NCI-H2107 treated with DMSO at 0.1 percent for 48 hours (cell line): Measurements from ENCODE around the gene RBCK1.
"Not testable (repeated sequence)": the region's sequence is repeated elsewhere in the genome, so short reads cannot be mapped to it uniquely, and the experiment has no call there.

Experiments used
- DNase-seq: peaks from one replicate; lab custom pipeline; 2025; ENCODE audit not compliant: unreplicated experiment; lab: John Stamatoyannopoulos, UW

The RBCK1 gene

DNA sequence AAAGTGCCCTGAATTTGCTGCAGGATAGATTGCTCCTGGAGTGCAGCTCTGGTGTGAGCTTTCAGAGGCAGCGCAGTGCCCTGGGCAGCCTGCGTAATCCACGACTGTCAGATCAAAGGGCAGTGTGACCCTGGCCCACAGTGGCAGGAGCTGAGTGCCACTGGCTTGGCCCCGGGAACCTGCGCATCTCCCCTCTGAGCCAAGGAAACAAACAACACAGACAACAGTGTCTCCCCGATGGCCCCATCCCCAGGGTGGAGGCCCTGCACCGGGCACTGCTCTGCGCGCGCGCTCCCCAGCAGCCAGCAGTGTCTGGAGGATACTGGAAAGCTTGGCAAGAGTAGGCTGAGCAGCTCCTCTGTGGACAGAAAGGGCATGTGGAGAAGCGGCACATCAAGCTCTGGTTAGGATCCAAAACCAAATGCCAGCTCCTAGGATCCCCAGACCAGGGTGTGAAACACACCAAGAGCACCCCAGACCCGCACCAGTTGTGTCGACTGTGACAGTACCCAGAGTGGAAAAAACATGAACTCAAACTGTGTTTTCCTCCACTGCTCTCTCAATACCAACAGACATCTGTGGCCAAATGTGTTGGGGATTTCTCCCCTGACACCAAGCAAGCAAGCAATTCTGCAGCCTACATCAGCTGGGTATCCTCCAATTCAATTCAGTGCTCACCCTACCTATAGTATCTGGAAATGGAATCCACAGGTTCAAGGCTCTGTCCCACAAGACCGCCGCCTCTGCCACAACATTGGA is 26.7 kb downstream of the RBCK1 start:
- no peak for DNase-seq

DNA sequence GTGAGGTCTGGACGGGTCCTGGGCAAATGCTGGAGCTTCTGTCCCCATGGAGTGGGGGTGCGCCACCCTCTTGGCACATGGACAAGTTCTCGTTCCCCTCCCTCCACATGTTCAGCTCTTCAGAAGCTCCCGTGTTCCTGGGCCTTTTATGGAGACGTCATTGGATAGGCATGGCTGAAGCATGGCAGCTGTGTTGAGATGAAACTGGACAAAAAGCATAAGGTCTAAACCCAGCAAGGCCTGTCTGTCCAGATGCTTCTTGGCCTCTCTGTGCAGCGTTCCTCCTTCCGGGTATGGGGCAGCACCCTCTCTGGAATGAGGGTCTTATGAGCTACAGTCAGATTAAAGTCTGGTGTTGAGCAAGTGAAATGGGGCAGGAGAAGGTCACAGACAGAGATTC is 27.5 kb downstream of the RBCK1 start:
- no peak for DNase-seq

DNA sequence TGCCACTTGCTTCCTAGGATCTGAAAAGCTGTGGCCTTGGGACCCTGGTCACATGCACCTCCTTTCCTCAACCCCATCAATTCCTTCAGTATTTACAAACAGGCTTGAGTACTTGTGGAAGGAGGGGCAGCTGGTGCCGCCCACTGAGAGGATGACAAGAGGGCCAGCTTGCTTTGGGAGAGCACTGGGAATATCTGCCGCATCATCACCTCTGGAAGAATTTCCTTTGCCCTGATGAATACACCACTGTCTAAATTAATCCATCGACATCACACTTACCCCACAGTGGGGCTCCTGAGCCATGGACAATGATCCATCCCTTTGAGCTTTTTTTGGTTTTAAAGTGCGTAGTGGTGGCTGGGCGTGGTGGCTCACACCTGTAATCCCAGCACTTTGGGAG is 28.4 kb downstream of the RBCK1 start:
- DNase-seq, result no peak

DNA sequence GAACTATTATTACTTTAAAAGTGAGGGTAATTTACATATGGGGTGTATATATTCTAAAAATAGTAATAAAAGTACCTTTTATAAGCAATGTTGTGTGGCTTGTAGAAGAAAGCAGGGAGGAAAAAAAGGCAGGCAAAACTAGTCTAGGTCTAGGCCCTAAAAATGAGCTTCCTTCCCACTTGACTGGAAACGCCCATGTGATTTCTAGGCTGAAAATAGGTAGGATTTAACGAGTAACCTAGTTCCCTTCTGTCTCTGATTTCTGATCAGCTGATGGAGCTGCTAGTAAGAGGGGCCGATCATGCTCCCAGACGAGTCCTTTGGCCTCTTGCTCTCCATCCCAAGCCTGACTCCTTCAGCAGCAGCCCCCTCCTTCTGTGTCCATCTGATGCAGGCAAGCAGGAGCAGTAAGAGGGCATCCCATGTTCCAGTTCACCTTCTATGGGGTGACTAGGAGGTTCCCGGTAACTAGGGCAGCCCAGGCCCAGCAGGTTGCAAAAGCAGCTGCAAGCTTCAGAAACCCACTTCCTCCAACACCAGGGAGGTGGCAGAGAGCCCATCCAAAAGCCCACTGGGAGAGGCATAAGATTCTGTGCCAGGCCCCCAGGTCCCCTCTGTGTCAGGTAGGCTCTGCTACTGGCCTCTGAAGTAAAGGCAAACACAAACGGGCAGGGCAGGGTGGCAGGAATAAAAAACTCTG is 29.8 kb downstream of the RBCK1 start:
- no peak for DNase-seq

DNA sequence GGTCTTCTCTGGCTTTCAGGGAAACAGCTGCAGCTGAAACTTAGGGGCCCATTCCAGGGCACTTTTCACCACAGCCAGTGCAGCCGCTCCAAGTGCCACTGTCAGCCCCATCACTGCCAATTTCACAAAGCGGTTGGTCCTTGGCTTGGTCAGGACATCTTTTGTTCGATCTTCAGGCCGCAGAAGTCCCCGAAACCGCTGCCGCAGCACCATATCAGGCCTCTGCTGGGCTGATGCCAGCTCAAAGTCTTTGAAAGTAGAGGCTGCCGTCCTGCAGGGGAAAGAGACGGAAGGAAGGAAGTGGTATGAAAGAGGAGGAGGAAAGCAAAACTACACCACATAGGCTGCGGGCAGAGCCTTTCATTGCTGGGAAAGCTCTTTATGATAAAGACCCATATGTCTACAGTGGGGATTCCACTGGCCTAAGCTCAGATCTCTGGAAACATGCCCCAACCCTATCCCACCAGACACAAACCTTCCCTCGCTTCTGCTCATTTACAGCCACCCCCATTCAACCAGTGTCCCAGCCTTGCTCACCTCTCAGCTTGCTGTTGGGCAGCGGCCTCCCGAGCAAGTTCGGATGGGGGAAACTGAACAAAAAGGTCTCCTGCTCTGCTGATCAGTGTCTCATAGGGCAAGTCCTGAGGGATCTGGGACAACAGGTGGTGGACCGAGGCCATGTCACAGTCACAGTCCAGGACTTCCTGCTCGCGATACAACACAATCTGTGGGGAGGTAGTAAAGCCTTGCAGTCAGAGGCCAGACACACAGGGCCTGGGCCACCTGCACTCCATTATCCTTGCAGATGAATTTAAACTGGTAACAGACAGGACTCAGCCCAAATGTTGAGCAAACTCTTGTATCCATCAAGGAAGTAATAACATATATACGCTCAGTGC is 30.7 kb downstream of the RBCK1 start:
- DNase-seq, result no peak

DNA sequence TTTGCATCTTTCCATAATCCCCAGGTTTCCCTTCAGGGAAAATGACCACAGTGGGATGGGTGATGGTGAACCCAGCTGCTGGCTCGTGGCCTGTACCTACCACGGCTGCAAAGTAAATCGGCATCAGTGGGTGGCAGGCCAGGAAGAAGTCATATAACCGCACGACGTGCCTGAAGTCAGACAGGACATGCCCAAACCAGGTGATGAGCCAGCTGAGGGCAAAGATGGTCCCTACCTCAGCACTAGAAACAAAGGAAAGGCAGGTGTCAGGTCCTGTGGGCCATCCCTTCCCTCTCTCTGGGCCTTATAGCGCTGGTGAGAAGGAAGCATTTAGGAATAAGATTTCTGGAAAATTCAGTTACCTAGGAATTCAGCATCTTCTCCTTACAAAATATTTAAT is 32.0 kb downstream of the RBCK1 start:
- no peak for DNase-seq

DNA sequence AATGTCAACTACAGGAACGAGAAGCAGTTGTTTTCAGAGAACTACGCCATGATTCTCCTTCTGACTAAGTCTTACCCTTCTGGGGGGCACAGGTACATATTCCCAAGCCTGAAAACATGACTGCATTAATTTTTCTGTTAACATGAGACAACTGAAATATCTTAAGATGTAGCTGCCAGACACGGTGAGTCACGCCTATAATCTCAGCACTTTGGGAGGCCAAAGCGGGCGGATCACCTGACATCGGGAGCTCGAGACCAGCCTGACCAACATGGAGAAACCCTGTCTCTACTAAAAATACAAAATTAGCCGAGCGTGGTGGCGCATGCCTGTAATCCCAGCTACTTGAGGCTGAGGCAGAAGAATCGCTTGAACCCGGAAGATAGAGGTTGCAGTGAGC is 32.5 kb downstream of the RBCK1 start:
- DNase-seq, result no peak

DNA sequence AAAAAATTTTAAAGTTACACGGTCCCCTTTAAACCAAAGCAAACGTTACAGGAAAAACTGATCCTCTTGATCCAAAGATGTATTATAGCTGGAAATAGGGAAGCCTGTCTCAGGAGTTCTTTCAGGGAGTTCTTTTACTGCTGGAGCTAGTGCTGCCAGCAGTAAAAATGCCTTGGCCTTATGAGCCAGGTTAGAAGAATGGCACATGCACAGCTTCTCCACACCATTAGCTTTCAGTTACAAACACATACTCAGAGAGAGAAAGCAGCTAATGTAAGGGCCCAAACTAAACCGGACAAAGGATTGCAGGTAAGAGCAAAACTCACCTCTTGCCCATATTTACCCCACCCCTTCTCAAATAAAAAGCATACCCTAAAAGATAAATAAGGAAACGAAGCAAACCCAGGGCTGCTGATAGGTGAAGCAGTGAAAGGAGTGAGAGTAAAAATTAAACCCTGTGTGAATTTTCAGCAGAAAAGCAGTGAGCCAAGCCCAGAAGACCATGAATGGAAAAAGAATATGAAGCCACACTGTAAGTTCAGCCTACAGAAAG is 35.2 kb downstream of the RBCK1 start:
- no peak for DNase-seq

DNA sequence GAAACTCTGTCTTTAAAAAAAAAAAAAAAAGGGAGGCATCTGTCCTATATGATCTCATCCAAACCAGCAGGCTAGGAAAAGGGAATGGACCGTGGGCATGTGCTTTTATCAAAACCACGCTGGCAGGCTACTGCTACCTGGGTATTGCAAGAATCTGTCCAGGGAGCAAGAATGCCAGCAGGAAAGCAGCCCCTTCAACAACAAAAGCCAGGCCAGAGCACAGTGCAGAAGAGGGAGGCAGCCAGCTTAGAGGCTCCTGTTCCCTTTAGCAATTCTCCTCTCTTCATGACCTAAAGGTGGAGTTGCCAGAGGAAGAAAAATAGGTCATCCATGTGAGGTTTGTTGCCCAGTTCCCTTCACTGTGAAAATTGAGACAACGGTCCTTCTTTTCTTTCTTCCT is 36.0 kb downstream of the RBCK1 start:
- DNase-seq, result no peak

DNA sequence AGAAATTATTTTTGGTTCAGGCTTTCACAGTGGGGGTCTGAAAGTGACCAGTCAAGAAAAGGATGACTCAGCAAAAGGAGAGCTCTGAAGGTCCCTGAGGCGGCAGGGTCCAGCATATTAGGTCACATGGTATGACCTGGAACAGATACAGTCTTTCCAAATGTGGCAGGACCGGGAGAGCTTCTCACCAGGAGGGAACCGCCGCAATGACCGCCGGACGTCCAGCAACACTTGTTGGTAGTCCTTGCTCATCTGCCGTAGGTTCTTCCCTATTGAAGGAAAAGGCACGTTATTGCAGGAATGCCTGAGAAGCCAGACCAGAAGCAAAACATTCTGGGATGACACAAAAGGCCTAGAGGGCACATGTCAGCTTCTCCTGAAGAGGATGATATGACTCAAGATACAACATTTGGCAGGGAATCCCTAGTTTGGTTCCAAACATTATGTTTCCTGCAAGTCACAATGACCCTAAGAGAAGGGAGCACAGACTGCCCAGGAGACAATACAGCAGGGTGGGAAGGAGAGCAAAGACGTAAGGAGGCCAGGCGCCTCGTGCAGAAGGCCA is 36.8 kb downstream of the RBCK1 start:
- DNase-seq, result no peak

DNA sequence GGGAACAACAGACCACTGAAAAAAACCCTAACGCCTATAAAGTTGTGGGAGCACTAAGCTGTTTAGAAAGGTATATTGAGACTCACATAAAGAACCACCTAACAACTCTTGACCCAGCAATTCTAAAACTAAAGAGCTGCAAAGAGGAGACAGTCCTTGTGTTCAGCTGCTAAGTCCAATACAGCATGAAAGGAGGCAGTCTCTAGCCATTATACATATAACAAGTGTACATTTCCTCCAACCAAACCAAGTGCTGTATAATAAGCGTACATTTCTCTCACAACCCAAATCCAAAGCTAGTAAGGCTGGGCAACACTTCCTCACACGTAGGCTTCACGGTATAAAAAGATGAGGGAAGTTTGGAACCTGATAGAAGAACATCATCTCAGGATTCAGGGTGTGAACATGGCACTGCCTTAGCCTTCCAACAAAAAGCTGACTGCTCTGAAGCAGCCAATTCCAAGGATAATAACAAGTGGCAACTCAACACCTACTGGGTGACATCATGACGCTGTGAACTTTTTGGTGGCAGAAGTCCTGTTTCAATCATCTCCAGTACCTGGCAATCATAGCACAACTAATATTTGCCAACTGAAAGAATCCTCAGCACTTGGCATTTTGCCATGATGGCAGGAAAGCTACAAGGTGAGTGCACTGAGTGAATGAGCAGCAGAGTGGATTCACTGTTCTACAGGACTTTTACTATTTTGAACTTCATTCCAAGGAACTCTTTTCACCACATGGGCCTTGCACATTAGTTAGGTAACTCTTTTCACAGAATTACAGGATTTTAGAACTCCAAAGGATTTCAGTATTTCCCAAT is 37.6 kb downstream of the RBCK1 start:
- DNase-seq, result no peak

DNA sequence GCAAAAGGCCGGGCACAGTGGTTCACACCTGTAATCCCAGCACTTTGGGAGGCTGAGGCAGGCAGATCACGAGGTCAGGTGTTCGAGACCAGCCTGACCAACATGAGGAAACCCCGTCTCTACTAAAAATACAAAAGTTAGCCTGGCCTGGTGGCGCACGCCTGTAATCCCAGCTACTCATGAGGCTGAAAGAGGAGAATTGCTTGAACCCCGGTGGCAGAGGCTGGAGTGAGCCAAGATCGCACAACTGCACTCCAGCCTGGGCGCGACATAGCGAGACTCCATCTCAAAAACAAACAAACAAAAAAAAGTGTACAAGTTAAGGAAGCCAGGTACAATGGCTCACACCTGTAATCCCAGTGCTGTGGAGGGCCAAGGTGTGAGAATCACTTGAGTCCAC is 43.9 kb downstream of the RBCK1 start:
- DNase-seq, result not testable (repeated sequence)

DNA sequence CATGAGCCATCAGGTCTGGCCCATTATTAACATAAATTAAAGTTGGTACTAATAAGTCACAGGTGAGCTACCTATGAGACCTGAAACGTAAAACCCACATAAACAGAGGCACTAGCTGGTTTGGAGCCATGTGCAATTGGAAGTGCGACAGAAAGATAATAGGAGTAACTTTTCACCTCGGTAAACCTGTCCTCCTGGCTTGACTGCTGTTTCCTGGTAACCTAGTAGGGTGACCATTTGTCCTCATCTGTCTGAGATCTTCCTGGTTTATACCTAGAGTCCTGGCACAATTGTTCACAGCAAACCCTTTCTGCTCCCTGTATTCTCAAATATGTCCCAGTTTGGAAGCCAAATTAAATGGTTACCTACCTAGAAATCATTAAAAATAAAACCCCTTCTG is 46.9 kb downstream of the RBCK1 start:
- no peak for DNase-seq

DNA sequence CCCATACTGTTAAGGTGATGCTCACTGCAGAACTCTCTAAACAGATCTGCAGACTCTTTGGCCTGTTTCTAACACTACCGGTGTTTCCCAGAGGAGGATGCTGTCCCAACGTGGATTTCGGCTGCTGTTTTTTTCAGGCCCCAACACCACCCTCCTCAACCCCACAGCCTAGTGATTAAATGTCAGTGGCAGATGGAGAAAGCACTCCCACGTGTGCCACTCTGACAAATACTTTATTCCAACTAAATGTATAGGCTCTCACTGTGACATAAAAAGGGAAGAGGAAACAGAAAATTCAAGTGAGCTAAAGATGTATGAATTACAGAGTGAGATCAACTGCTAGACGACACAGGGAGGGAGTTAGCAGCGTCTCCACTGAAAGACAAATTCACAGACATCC is 50.7 kb downstream of the RBCK1 start:
- no peak for DNase-seq

DNA sequence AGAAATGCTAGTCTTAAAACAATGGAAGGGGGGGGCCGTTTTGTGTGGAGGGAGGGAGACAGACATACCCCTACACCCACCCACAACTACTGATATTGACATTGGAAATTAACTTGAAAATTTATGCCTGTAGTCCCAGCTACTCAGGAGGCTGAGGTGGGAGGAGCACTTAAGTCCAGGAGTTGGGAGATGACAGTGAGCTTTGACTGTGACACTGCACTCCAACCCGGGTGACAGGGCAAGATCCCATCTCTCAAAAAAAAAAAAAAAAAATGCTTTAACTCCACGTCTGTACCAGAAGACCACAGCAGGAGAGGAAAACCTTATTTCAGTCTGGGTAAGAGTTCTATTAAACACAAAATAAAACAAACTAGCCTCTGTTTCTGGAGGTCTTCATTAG is 52.1 kb downstream of the RBCK1 start:
- DNase-seq, result no peak

DNA sequence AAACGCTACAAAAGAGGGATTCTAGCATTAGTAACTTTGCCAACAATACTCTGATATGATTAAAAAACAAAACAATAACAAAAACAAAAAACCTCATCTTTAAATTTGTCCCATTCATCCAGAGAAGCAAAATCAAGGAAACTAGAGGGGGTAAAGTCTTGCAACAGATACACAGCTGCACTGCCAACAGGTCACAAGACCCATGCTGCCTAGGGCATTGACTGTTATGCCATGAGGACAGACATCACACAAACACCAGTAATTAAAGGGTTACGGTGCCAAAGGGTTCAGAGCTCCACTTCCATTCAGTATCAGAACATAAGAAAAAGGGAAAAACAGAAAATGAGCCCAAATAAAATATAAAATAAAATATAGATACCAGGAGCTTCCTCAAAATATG is 52.6 kb downstream of the RBCK1 start:
- no peak for DNase-seq

DNA sequence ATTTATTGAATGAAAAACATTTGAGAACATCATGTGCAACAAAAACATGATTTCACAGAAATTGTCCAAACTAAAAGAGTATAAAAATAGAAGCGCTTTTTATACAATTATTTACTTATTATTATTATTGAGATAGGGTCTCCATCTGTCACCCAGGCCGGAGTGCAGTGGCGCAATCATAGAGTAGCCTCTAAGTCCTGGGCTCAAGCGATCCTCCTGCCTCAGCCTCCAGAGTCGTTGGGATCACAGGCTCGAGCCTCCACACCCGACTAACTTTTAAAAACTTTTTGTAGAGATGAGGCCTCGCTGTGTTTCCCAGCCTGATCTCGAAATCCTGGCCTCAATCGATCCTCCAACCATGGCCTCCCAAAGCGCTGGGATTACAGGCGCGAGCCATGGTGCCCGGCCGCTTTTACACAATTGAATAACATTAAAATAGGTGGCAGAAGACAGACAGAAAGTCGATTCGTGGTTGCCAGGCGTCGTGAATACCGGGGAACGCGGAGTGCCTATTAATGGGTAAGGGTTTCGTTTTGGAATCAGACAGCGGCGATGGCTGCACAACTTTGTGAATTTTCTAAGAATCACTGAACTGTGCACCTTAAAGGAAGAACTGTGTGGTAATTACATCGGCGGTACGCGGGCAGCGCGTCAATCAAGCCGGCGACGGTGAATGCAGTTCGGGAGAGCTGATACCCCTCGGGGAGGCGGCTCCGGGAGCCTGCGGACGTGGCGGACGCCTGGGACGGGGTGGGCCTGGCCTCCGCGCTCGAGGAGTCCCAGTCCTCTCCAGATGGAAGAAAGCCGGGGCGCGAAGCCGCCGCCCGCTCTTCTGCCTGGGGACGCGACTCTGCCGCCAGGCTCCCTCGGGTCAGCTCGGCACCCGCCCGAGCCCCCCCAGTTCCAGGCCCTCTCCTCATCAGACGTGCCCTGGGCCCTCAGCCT is 53.4 kb downstream of the RBCK1 start:
- DNase-seq, result no peak

DNA sequence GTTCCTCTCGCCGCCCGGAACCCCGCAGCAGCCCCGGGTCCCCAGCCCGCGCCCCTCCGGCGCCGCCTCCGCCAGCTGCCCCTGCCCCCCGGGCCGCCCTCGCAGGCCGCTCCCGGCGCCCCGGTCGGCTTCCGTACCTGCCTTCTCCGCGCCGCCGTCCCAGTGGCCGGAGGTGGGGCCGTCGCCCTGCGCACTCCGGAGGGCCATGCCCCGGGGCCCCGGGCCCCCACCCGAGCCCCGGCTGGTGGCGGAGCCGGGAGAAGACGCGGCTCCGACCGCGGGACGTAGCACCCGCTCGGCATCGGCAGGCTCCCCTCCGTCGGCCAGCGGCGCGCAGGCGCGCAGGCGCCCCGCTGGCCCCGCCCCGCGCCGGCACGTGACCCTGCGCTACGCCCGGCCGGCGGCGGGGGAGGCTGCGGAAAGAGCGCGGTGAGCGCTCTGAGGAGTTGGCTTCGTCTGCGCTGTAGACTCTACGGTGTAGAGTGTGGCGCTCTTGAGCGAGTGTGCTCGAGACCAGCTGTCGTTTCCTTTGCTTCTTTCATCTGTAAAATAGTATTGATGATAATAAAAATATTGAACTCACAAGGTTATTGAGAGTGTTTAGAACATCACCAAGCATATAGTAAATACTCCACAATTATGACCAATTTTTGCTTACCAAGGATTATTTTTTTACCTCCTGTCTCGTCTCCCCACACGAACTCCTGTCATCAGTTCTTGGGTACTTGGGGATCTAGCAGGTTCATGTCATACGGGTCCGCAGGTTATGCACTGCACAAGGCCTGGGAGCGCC is 54.3 kb downstream of the RBCK1 start, which contains the start of gene TBC1D20:
TSS of gene TBC1D20 (minus strand) at position 335 of the 793 bp plus-strand sequence. CDS start at position 207, 128 bp downstream.
- DNase-seq, result peak; percentile 41
